Mucosa of rectum (tissue), 2 donors: ENCODE data around the gene ATP5MG.
"Not testable (repeated sequence)": the region's sequence is repeated elsewhere in the genome, so short reads cannot be mapped to it uniquely, and the experiment has no call there.

Source experiments
- H3K27ac ChIP-seq, 2 donors: one replicate each; pipeline ENCODE4 v1.7.0; 2013; ENCODE audit warnings: inconsistent platforms in 2 of 2, low read depth in 2 of 2, low read length in 2 of 2
- H3K27me3 ChIP-seq, 2 donors: one replicate each; pipeline ENCODE4 v1.7.0; 2013; ENCODE audit warnings: low read length in 2 of 2; ENCODE audit not compliant: control insufficient read depth in 2 of 2, insufficient read depth in 2 of 2
- H3K36me3 ChIP-seq, 2 donors: one replicate each; pipeline ENCODE4 v1.7.0; 2013; ENCODE audit warnings: low read length in 2 of 2; ENCODE audit not compliant: control insufficient read depth in 2 of 2, insufficient read depth in 2 of 2
- H3K4me1 ChIP-seq, 2 donors: one replicate each; pipeline ENCODE4 v1.7.0; 2013; ENCODE audit warnings: low read length in 2 of 2, mild to moderate bottlenecking in 1 of 2; ENCODE audit not compliant: control insufficient read depth in 2 of 2, insufficient read depth in 2 of 2
- H3K4me3 ChIP-seq, 2 donors: one replicate each; pipeline ENCODE4 v1.7.0; 2013; ENCODE audit warnings: low read length in 2 of 2
- H3K9ac ChIP-seq, 2 donors: one replicate each; pipeline ENCODE4 v1.7.0; 2013; ENCODE audit warnings: low read length in 2 of 2, low read depth in 1 of 2, mild to moderate bottlenecking in 1 of 2
- H3K9me3 ChIP-seq, 2 donors: one replicate each; pipeline ENCODE4 v1.7.0; 2013; ENCODE audit warnings: low read length in 2 of 2; ENCODE audit not compliant: control insufficient read depth in 2 of 2
- donor health status: healthy.
- donor health status: Normal muscosa, but diverticular disease.

Gene ATP5MG

DNA sequence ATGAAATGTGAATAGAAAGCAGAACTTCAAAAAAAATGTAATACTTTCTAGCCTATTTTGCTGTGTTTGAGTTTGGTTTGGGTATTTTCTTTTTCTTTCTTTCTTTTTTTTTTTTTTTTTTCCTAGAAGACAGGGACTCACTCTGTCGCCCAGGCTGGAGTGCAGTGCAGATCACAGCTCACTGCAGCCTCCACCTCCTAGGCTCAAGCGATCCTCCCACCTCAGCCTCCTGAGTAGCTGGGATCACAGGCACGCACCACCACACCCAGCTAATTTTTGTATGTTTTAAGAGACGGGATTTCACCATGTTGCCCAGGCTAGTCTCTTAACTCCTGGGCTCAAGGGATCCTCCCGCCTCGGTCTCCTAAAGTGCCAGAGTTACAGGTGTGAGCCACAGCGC is 1.2 kb downstream of the ATP5MG start:
- not testable (repeated sequence) for H3K27me3 ChIP-seq, H3K27ac ChIP-seq, H3K4me1 ChIP-seq, H3K9me3 ChIP-seq
- H3K36me3 ChIP-seq, result peaks cover 5 to 19% of the 10 kb centered on the region in 2 donors
- H3K9ac ChIP-seq, result peak overlapping the region; percentile 17 to 84
- peak overlapping the region; percentile 90 to 99 for H3K4me3 ChIP-seq

- Histone ChIP-seq H3K4me1 (peaks cover 5 to 11% of the 10 kb centered on the region in 2 donors), H3K27me3 (no peaks in the 10 kb centered on the region), H3K9me3 (no peaks in the 10 kb centered on the region), H3K9ac (no peak overlapping the region), H3K27ac (peak overlapping the region in 1 of 2 donors; percentile 4), H3K4me3 (no peak overlapping the region), H3K36me3 (peaks cover 10 to 31% of the 10 kb centered on the region in 2 donors)
These were observed 5.3 kb downstream of the ATP5MG start for GRCh38 chr11:118406599-118407166.

- H3K4me1 ChIP-seq, result peaks cover 0 to 3% of the 10 kb centered on the region in 2 donors
- H3K27me3 ChIP-seq, result no peaks in the 10 kb centered on the region
- no peak overlapping the region for H3K9ac ChIP-seq
- H3K9me3 ChIP-seq, result no peaks in the 10 kb centered on the region
- peak overlapping the region; percentile 13 to 43 for H3K27ac ChIP-seq
- peaks cover 14 to 33% of the 10 kb centered on the region in 2 donors for H3K36me3 ChIP-seq
- no peak overlapping the region for H3K4me3 ChIP-seq
These were observed 8.8 kb downstream of the ATP5MG start for GRCh38 chr11:118410055-118410745.

GRCh38 chr11:118411530-118411929 is 10.1 kb downstream of the ATP5MG start:
- Histone ChIP-seq H3K4me1 (peaks cover 0 to 3% of the 10 kb centered on the region in 2 donors), H3K4me3 (no peak overlapping the region), H3K9ac (no peak overlapping the region), H3K9me3 (no peaks in the 10 kb centered on the region), H3K27me3 (no peaks in the 10 kb centered on the region), H3K36me3 (peaks cover 13 to 27% of the 10 kb centered on the region in 2 donors), H3K27ac (peak overlapping the region in 1 of 2 donors; percentile 53)

DNA sequence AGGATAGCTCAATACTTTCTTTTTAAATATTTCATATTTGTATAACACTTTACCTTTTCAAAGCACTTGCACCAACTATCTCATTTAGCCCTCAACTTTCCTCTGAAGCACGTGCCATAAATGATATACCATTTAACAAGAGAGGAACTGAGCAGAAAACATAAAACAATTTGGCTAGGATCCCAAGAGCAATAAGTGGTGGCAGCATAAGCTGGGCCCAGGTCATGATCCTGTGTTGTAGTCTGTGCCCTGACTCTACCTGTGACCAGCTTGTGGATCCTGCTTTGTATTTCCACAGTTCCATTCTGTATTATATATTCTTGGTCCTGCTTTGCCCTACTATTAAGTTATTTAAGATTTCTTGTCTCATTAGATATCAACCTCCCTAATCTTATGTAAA is 11.5 kb downstream of the ATP5MG start:
- H3K4me1 ChIP-seq, result peaks cover 0 to 3% of the 10 kb centered on the region in 2 donors
- no peaks in the 10 kb centered on the region for H3K9me3 ChIP-seq
- H3K36me3 ChIP-seq, result peaks cover 9 to 16% of the 10 kb centered on the region in 2 donors
- no peak overlapping the region for H3K27ac ChIP-seq
- H3K9ac ChIP-seq, result no peak overlapping the region
- H3K27me3 ChIP-seq, result no peaks in the 10 kb centered on the region
- H3K4me3 ChIP-seq, result no peak overlapping the region

DNA sequence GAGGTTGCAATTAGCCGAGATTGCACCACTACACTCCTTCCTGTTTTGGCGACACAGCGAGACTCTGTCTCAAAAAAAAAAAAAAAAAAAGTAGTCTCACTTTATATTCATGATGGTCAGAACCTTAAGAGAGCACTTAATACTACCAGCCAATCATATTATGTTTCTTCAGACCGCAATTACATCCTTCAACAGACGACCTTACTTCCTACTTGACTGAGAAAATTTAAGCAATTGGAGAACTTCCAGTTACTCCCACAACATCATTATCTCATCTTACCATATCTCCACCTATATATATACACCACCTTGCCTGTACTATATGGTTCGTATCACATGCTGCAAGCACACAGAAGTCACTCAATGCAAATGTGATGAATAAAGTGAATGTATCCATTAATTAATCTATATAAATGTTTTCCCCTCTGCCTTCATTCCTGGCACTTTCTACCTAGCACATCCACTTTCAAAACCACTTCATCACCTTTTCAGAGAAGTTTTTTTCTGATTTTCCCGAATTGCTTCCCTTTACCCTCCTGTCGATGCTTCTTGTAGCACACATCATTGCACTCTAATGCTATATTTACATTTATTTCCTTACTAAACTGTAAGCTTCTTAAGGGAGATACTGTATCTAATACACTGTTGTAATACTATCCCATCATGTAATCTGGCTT is 13.8 kb downstream of the ATP5MG start:
- Histone ChIP-seq H3K27me3 (no peaks in the 10 kb centered on the region), H3K9me3 (no peaks in the 10 kb centered on the region), H3K36me3 (peaks cover 5 to 6% of the 10 kb centered on the region in 2 donors), H3K27ac (no peak overlapping the region), H3K4me3 (no peak overlapping the region), H3K4me1 (peaks cover 0 to 3% of the 10 kb centered on the region in 2 donors), H3K9ac (no peak overlapping the region)

DNA sequence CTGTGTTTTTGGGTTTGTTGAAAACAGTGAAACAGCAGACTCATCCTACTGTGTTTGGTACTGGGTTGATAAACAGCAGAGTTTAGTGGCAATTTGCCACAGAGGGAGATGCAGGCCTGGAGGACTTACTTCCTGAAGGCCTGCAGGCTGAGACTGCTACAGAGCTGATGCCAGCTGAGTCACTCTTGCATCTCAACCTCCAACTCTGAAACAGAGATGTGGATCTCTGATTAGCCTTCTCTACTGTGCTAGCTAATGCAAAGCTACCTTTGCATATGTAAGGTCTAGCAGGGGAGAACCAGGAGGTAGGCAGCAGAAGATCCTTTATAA is 14.3 kb downstream of the ATP5MG start:
- H3K9ac ChIP-seq, result no peak overlapping the region
- no peak overlapping the region for H3K27ac ChIP-seq
- no peaks in the 10 kb centered on the region for H3K9me3 ChIP-seq
- H3K4me3 ChIP-seq, result no peak overlapping the region
- H3K4me1 ChIP-seq, result peaks cover 0 to 3% of the 10 kb centered on the region in 2 donors
- no peaks in the 10 kb centered on the region for H3K27me3 ChIP-seq
- H3K36me3 ChIP-seq, result peaks cover 4 to 5% of the 10 kb centered on the region in 2 donors

- H3K27ac ChIP-seq, H3K27me3 ChIP-seq, H3K4me3 ChIP-seq, H3K36me3 ChIP-seq, H3K4me1 ChIP-seq, H3K9me3 ChIP-seq, H3K9ac ChIP-seq: not testable (repeated sequence)
These were observed 15.5 kb downstream of the ATP5MG start for GRCh38 chr11:118416900-118417299.

DNA sequence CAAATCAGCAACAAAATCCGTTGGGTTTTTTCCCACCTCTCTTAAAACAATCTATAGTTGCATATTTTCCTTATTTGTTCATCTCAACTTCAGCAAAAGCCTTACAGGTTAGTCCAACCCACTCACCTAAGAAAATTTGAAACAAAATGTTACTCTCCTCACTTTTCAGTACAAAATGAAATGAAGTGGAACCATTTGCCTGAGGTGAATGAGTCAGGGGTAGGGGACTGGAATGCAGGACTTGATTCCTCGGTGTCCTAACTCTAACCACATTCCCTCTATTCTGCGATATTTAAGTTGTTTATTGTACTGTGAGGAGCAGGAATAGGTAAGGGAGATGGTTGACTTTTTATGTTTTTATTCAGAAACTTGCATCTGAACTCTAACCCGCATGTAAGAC is 16.4 kb downstream of the ATP5MG start:
- Histone ChIP-seq H3K4me1 (no peaks in the 10 kb centered on the region), H3K27me3 (no peaks in the 10 kb centered on the region), H3K9ac (no peak overlapping the region), H3K36me3 (peaks cover 4 to 5% of the 10 kb centered on the region in 2 donors), H3K9me3 (no peaks in the 10 kb centered on the region), H3K27ac (no peak overlapping the region), H3K4me3 (no peak overlapping the region)

- Histone ChIP-seq H3K27me3 (no peaks in the 10 kb centered on the region), H3K9me3 (no peaks in the 10 kb centered on the region), H3K4me1 (no peaks in the 10 kb centered on the region), H3K36me3 (peaks cover under 1 to 4% of the 10 kb centered on the region in 2 donors), H3K4me3 (no peak overlapping the region), H3K9ac (no peak overlapping the region), H3K27ac (no peak overlapping the region)
These were observed 17.4 kb downstream of the ATP5MG start for GRCh38 chr11:118418766-118419165.
